OCI-LY1 (cell line): Measurements from ENCODE around the gene TMEM179B.
A peak's percentile ranks its signal among the peaks of the same experiment; 100 is the strongest.

ENCODE experiments used
- H2AFZ ChIP-seq: fragments of 200-600 bp; sonication (generic), shearing (Covaris generic); 2 replicates; pipeline ENCODE4 v1.6.0; 2014; ENCODE audit warnings: antibody characterized with exemption, mild to moderate bottlenecking, low read length
- H3F3A ChIP-seq: fragments of 200-600 bp; sonication (generic), shearing (Covaris generic); 2 replicates; pipeline ENCODE4 v1.6.0; 2014; ENCODE audit warnings: mild to moderate bottlenecking, antibody characterized with exemption, low read length, moderate library complexity; ENCODE audit not compliant: insufficient read depth
- H3K27ac ChIP-seq: fragments of 200-600 bp; sonication (generic); 2 replicates; pipeline ENCODE4 v1.5.1; 2014; ENCODE audit warnings: low read length, mixed run types, mild to moderate bottlenecking, low read depth; ENCODE audit not compliant: poor library complexity, severe bottlenecking
- H3K27me3 ChIP-seq: fragments of 200-600 bp; sonication (generic); 2 replicates; pipeline ENCODE4 v1.6.0; 2014; ENCODE audit warnings: antibody characterized with exemption, mild to moderate bottlenecking, low read length, moderate library complexity; ENCODE audit not compliant: insufficient read depth
- H3K36me3 ChIP-seq: fragments of 200-600 bp; sonication (generic); 2 replicates; pipeline ENCODE4 v1.6.1; 2014; ENCODE audit warnings: mild to moderate bottlenecking, antibody characterized with exemption, low read length, moderate library complexity, mixed read lengths; ENCODE audit not compliant: insufficient read depth
- H3K4me1 ChIP-seq: fragments of 200-600 bp; sonication (generic); 2 replicates; pipeline ENCODE4 v1.5.1; 2014; ENCODE audit warnings: mild to moderate bottlenecking, low read length, moderate library complexity; ENCODE audit not compliant: insufficient read depth, severe bottlenecking
- H3K4me2 ChIP-seq: fragments of 200-600 bp; sonication (generic), shearing (Covaris generic); 2 replicates; pipeline ENCODE4 v1.6.1; 2014; ENCODE audit warnings: low read length
- H3K4me3 ChIP-seq: fragments of 200-600 bp; sonication (generic); 2 replicates; pipeline ENCODE4 v1.5.1; 2014; ENCODE audit warnings: low read length, low read depth, mild to moderate bottlenecking, mixed read lengths; ENCODE audit not compliant: poor library complexity, severe bottlenecking
- H3K79me2 ChIP-seq: fragments of 200-600 bp; shearing (Covaris generic); 2 replicates; pipeline ENCODE4 v1.6.1; 2016; ENCODE audit warnings: mixed run types, low read length, mixed read lengths; ENCODE audit not compliant: insufficient read depth
- H3K9ac ChIP-seq: fragments of 200-600 bp; sonication (generic), shearing (Covaris generic); 2 replicates; pipeline ENCODE4 v1.6.1; 2014; ENCODE audit warnings: mild to moderate bottlenecking, low read length, mixed read lengths
- H3K9me2 ChIP-seq: fragments of 200-600 bp; sonication (generic), shearing (Covaris generic); 2 replicates; pipeline ENCODE4 v1.6.1; 2014; ENCODE audit warnings: low read depth, mild to moderate bottlenecking, low read length, mixed read lengths
- H3K9me3 ChIP-seq: fragments of 200-600 bp; shearing (Covaris generic); 2 replicates; pipeline ENCODE4 v1.6.1; 2014; ENCODE audit warnings: low read length, mixed read lengths
- H4K20me1 ChIP-seq: fragments of 200-600 bp; sonication (generic), shearing (Covaris generic); 2 replicates; pipeline ENCODE4 v1.6.0; 2016; ENCODE audit warnings: mild to moderate bottlenecking, low read length; ENCODE audit not compliant: insufficient read depth
- CTCF ChIP-seq: fragments of 200-600 bp; sonication (generic), shearing (Covaris generic); IDR thresholded peaks from 2 replicates; pipeline ENCODE4 v1.5.1; 2017; ENCODE audit warnings: mild to moderate bottlenecking, antibody characterized with exemption, low read length, moderate library complexity, mixed read lengths
- EZH2 ChIP-seq: fragments of 200-600 bp; sonication (generic), shearing (Covaris generic); IDR thresholded peaks from 2 replicates; pipeline ENCODE4 v1.8.0; 2017; ENCODE audit warnings: borderline replicate concordance, mixed run types, mild to moderate bottlenecking, antibody characterized with exemption, low read length, moderate library complexity, mixed read lengths

The TMEM179B gene

GRCh38 chr11:62835336-62835735, 48.1 kb downstream of the TMEM179B start:
- Histone ChIP-seq H3K9ac (no peak overlapping the region), H2AFZ (no peak overlapping the region)
- TF ChIP-seq CTCF: no peak
- TF ChIP-seq EZH2: no peak

GRCh38 chr11:62839050-62839945, 52.1 kb downstream of the TMEM179B start, which contains the start of gene WDR74:
Gene WDR74, minus strand, starts transcription at chr11:62839590. Its CDS starts 20 bp downstream, at chr11:62839570.
- Histone ChIP-seq H3F3A (no peaks in the 10 kb centered on the region), H2AFZ (no peak within 1 kb of the TSS)

More at GRCh38 chr11:62835336-62835735, 48.1 kb downstream of the TMEM179B start:
- H3K36me3 ChIP-seq: peaks cover 44% of the 10 kb centered on the region
- H3K9me3 ChIP-seq: no peaks in the 10 kb centered on the region
- no peak overlapping the region for H3K27ac ChIP-seq
- no peak overlapping the region for H3K4me3 ChIP-seq
- peaks cover 34% of the 10 kb centered on the region for H3K4me1 ChIP-seq
- no peaks in the 10 kb centered on the region for H3F3A ChIP-seq
- no peaks in the 10 kb centered on the region for H3K27me3 ChIP-seq
- H4K20me1 ChIP-seq: no peaks in the 10 kb centered on the region
- H3K9me2 ChIP-seq: no peaks in the 10 kb centered on the region
- H3K4me2 ChIP-seq: no peak overlapping the region
- peaks cover 25% of the 10 kb centered on the region for H3K79me2 ChIP-seq

More at GRCh38 chr11:62839050-62839945, 52.1 kb downstream of the TMEM179B start, which contains the start of gene WDR74:
- H3K27me3 ChIP-seq: no peaks in the 10 kb centered on the region
- H3K9me2 ChIP-seq: no peaks in the 10 kb centered on the region
- H3K27ac ChIP-seq: peak within 1 kb of the TSS; percentile 95
- TF ChIP-seq CTCF (no peak), EZH2 (no peak)
- peak within 1 kb of the TSS; percentile 86 for H3K9ac ChIP-seq
- H3K4me1 ChIP-seq: peaks cover 38% of the 10 kb centered on the region
- no peaks in the 10 kb centered on the region for H3K9me3 ChIP-seq
- H3K4me3 ChIP-seq: peak within 1 kb of the TSS; percentile 81
- H3K36me3 ChIP-seq: peaks cover 35% of the 10 kb centered on the region
- peaks cover 18% of the 10 kb centered on the region for H3K79me2 ChIP-seq
- no peaks in the 10 kb centered on the region for H4K20me1 ChIP-seq
- peak within 1 kb of the TSS; percentile 76 for H3K4me2 ChIP-seq
